ENCODE measurements around the gene PPIL4. TPM values are rescaled to one million over a fixed set of nuclear protein-coding genes. Genes with fewer than 3 reads are reported as not detected.
"Not testable (repeated sequence)": the region's sequence is repeated elsewhere in the genome, so short reads cannot be mapped to it uniquely, and the experiment has no call there.

Gene PPIL4
- total and polyA plus RNA-seq, 2 donors (not counting 1 experiment from before 2014, with no cell fraction given), result 3.1 to 34.3 TPM

GRCh38 chr6:149497365-149497764 is 48.5 kb downstream of the PPIL4 start:
- no peak overlapping the region for H3K9ac ChIP-seq (ENCODE audit: low read length)
- H2AFZ ChIP-seq (ENCODE audit: insufficient read depth, low read depth, low read length, poor library complexity, severe bottlenecking), result no peak overlapping the region
- WGBS (ENCODE audit: insufficient coverage), result no CpG with 5 or more reads among the region's 2 CpGs
- H3K27ac ChIP-seq (ENCODE audit: low read length in 2 of 2), result no peak overlapping the region
- ChIA-PET POLR2A (no interaction called here), CTCF (interaction anchor here (1.4 to 2.9 kb wide), 4 partner anchors 9 to 29 kb away, joined by 3 to 15 read pairs (median 4); no protein-coding TSS in a partner anchor)
- no peaks in the 10 kb centered on the region for H3K9me3 Mint-ChIP-seq (ENCODE audit: insufficient read depth)
- H3K79me2 ChIP-seq (ENCODE audit: control insufficient read depth, insufficient read depth, low read length), result peaks cover 26% of the 10 kb centered on the region
- H3K36me3 ChIP-seq (replicated peaks in 1 of 2; ENCODE audit: control extremely low read depth in 1 of 2, control insufficient read depth in 1 of 2, extremely low read depth in 1 of 2, insufficient read depth in 2 of 2, low read length in 1 of 2), result peaks cover 0 to 2% of the 10 kb centered on the region in 2 experiments
- DNase-seq, result no peak
- H3K4me1 ChIP-seq (ENCODE audit: control insufficient read depth in 2 of 2, insufficient read depth in 2 of 2, low read length in 2 of 2), result peaks cover 38 to 39% of the 10 kb centered on the region in 2 donors
- no peak for ATAC-seq (ENCODE audit: low read depth)
- no peak overlapping the region for H3K4me3 ChIP-seq (ENCODE audit: control extremely low read depth in 1 of 5, extremely low read depth in 1 of 5, insufficient read depth in 1 of 5, low read depth in 2 of 5, low read length in 4 of 5)
- peaks cover 67% of the 10 kb centered on the region for H3K4me1 Mint-ChIP-seq
- peak overlapping the region; percentile 23 for H3K4me3 Mint-ChIP-seq
- intact Hi-C loops (cut with micrococcal nuclease), result no loop called here
- no peaks in the 10 kb centered on the region for H3K27me3 Mint-ChIP-seq
- no peak overlapping the region for H3K4me2 ChIP-seq (replicated peaks; ENCODE audit: low read depth, low read length, poor library complexity, severe bottlenecking)
- TF ChIP-seq EZH2 (IDR thresholded peaks at IDR 0.05; ENCODE audit: borderline replicate concordance, insufficient read depth, low read depth, low read length, poor library complexity, severe bottlenecking) (no peak), CTCF (IDR thresholded peaks at IDR 0.05) (no peak)
- H4K20me1 ChIP-seq (ENCODE audit: control insufficient read depth, insufficient read depth, low read length, poor library complexity, severe bottlenecking), result no peaks in the 10 kb centered on the region
- H3K27me3 ChIP-seq (replicated peaks in 1 of 4; ENCODE audit: control extremely low read depth in 1 of 4, control insufficient read depth in 3 of 4, insufficient read depth in 4 of 4, low read length in 3 of 4), result no peaks in the 10 kb centered on the region
- H3K27ac Mint-ChIP-seq, result peak overlapping the region; percentile 79
- H3K9me3 ChIP-seq (ENCODE audit: control extremely low read depth in 1 of 3, control insufficient read depth in 2 of 3, insufficient read depth in 1 of 3, low read length in 2 of 3), result no peaks in the 10 kb centered on the region

- H3K9ac ChIP-seq (ENCODE audit: low read length); H3K27me3 ChIP-seq (replicated peaks in 1 of 4; ENCODE audit: control extremely low read depth in 1 of 4, control insufficient read depth in 3 of 4, insufficient read depth in 4 of 4, low read length in 3 of 4); H4K20me1 ChIP-seq (ENCODE audit: control insufficient read depth, insufficient read depth, low read length, poor library complexity, severe bottlenecking); H3K9me3 ChIP-seq (ENCODE audit: control extremely low read depth in 1 of 3, control insufficient read depth in 2 of 3, insufficient read depth in 1 of 3, low read length in 2 of 3); H2AFZ ChIP-seq (ENCODE audit: insufficient read depth, low read depth, low read length, poor library complexity, severe bottlenecking); DNase-seq; intact Hi-C loops (cut with micrococcal nuclease); H3K9me3 Mint-ChIP-seq (ENCODE audit: insufficient read depth); H3K4me2 ChIP-seq (replicated peaks; ENCODE audit: low read depth, low read length, poor library complexity, severe bottlenecking); H3K27ac ChIP-seq (ENCODE audit: low read length in 2 of 2); H3K27me3 Mint-ChIP-seq; H3K36me3 ChIP-seq (replicated peaks in 1 of 2; ENCODE audit: control extremely low read depth in 1 of 2, control insufficient read depth in 1 of 2, extremely low read depth in 1 of 2, insufficient read depth in 2 of 2, low read length in 1 of 2); H3K4me3 ChIP-seq (ENCODE audit: control extremely low read depth in 1 of 5, extremely low read depth in 1 of 5, insufficient read depth in 1 of 5, low read depth in 2 of 5, low read length in 4 of 5): not testable (repeated sequence)
- ChIA-PET CTCF (interaction anchor here (1.3 to 2.9 kb wide), 6 partner anchors 10 to 65 kb away, joined by 3 to 15 read pairs (median 4); no protein-coding TSS in a partner anchor), POLR2A (interaction anchor here (3.1 kb wide), 1 partner anchor 29 kb away, joined by 20 read pairs; no protein-coding TSS in a partner anchor)
- Mint-ChIP-seq H3K4me3 (peak overlapping the region; percentile 71), H3K27ac (peak overlapping the region; percentile 79), H3K4me1 (peaks cover 67% of the 10 kb centered on the region)
- Histone ChIP-seq H3K4me1 (ENCODE audit: control insufficient read depth in 2 of 2, insufficient read depth in 2 of 2, low read length in 2 of 2) (peaks cover 38 to 39% of the 10 kb centered on the region in 2 donors), H3K79me2 (ENCODE audit: control insufficient read depth, insufficient read depth, low read length) (peaks cover 26% of the 10 kb centered on the region)
- ATAC-seq (ENCODE audit: low read depth), result peak; percentile 34
- WGBS (ENCODE audit: insufficient coverage), result 78% methylated on average over 5 of the region's 6 CpGs
These were observed 49.2 kb downstream of the PPIL4 start for GRCh38 chr6:149496597-149496996.

- DNase-seq, result not testable (repeated sequence)
These were observed 50.4 kb downstream of the PPIL4 start for GRCh38 chr6:149495349-149496016.

More at GRCh38 chr6:149495349-149496016, 50.4 kb downstream of the PPIL4 start:
- peak overlapping the region; percentile 79 for H3K27ac Mint-ChIP-seq
- H3K27me3 Mint-ChIP-seq; H4K20me1 ChIP-seq (ENCODE audit: control insufficient read depth, insufficient read depth, low read length, poor library complexity, severe bottlenecking); H3K9me3 Mint-ChIP-seq (ENCODE audit: insufficient read depth); H3K27me3 ChIP-seq (replicated peaks in 1 of 4; ENCODE audit: control extremely low read depth in 1 of 4, control insufficient read depth in 3 of 4, insufficient read depth in 4 of 4, low read length in 3 of 4); H2AFZ ChIP-seq (ENCODE audit: insufficient read depth, low read depth, low read length, poor library complexity, severe bottlenecking); ATAC-seq (ENCODE audit: low read depth); H3K9me3 ChIP-seq (ENCODE audit: control extremely low read depth in 1 of 3, control insufficient read depth in 2 of 3, insufficient read depth in 1 of 3, low read length in 2 of 3); H3K36me3 ChIP-seq (replicated peaks in 1 of 2; ENCODE audit: control extremely low read depth in 1 of 2, control insufficient read depth in 1 of 2, extremely low read depth in 1 of 2, insufficient read depth in 2 of 2, low read length in 1 of 2): not testable (repeated sequence)
- ChIA-PET POLR2A (interaction anchor here (0.7 to 3.1 kb wide), 6 partner anchors 14 to 735 kb away, joined by 3 to 23 read pairs (median 10); no protein-coding TSS in a partner anchor), CTCF (interaction anchor here (0.7 to 2.9 kb wide), 9 partner anchors 11 to 108 kb away, joined by 3 to 15 read pairs (median 6); partner anchors contain the start of gene PPIL4)
- peaks cover 30% of the 10 kb centered on the region for H3K79me2 ChIP-seq (ENCODE audit: control insufficient read depth, insufficient read depth, low read length)
- H3K4me1 Mint-ChIP-seq, result peaks cover 73% of the 10 kb centered on the region
- H3K4me2 ChIP-seq (replicated peaks; ENCODE audit: low read depth, low read length, poor library complexity, severe bottlenecking), result peak overlapping the region; percentile 45
- peak overlapping the region; percentile 60 to 79 for H3K27ac ChIP-seq (ENCODE audit: low read length in 2 of 2)
- WGBS (ENCODE audit: insufficient coverage), result 60% methylated on average over 1 of the region's 11 CpGs
- peak overlapping the region in 2 of 5 experiments; percentile 15 to 38 for H3K4me3 ChIP-seq (ENCODE audit: control extremely low read depth in 1 of 5, extremely low read depth in 1 of 5, insufficient read depth in 1 of 5, low read depth in 2 of 5, low read length in 4 of 5)
- peaks cover 38 to 42% of the 10 kb centered on the region in 2 donors for H3K4me1 ChIP-seq (ENCODE audit: control insufficient read depth in 2 of 2, insufficient read depth in 2 of 2, low read length in 2 of 2)
- peak overlapping the region; percentile 71 for H3K4me3 Mint-ChIP-seq
- H3K9ac ChIP-seq (ENCODE audit: low read length), result peak overlapping the region; percentile 40
- intact Hi-C loops (cut with micrococcal nuclease), result loop anchor here (1.0 kb wide), 1 partner anchor 10 kb away; the partner anchor contains the start of gene ZC3H12D

Data from B cell (primary cell).